HG03521 (cell line): ENCODE measurements around the gene PSMB5.

ENCODE experiments used
- ATAC-seq: cut with Tn5 transposase; IDR thresholded peaks from one replicate; pipeline ENCODE4 v1.9.1; 2021; ENCODE audit warnings: mild to moderate bottlenecking, moderate library complexity; ENCODE audit not compliant: unreplicated experiment

Gene PSMB5

GRCh38 chr14:23045419-23046357 lies 11.0 kb upstream of the PSMB5 start:
- no peak for ATAC-seq

GRCh38 chr14:23044840-23045239 lies 10.1 kb upstream of the PSMB5 start:
- no peak for ATAC-seq

- ATAC-seq = no peak
Observed at GRCh38 chr14:23043754-23044153, 9.1 kb upstream of the PSMB5 start.

- ATAC-seq = no peak
Observed at GRCh38 chr14:23043145-23043544, 8.4 kb upstream of the PSMB5 start.

- no peak for ATAC-seq
Observed at GRCh38 chr14:23042162-23042965, 7.7 kb upstream of the PSMB5 start, which contains the start of gene PSMB11. TSS of gene PSMB11 (plus strand) at chr14:23042212. CDS start at chr14:23042226, 14 bp downstream.

GRCh38 chr14:23041729-23042128 lies 7.0 kb upstream of the PSMB5 start:
- no peak for ATAC-seq

- ATAC-seq = no peak
Observed at GRCh38 chr14:23040100-23040499, 5.4 kb upstream of the PSMB5 start.

GRCh38 chr14:23035303-23036144 lies 824 bp upstream of the PSMB5 start:
- ATAC-seq = no peak

GRCh38 chr14:23033801-23034497 lies 751 bp downstream of the PSMB5 start:
- ATAC-seq = no peak

GRCh38 chr14:23033251-23033727 lies 1.4 kb downstream of the PSMB5 start:
- no peak for ATAC-seq

GRCh38 chr14:23030936-23031335 lies 3.8 kb downstream of the PSMB5 start:
- no peak for ATAC-seq

GRCh38 chr14:23028799-23029198 lies 5.9 kb downstream of the PSMB5 start:
- no peak for ATAC-seq

- no peak for ATAC-seq
Observed at GRCh38 chr14:23025151-23025814, 9.4 kb downstream of the PSMB5 start.

- no peak for ATAC-seq
Observed at GRCh38 chr14:23024612-23025075, 10.1 kb downstream of the PSMB5 start.

GRCh38 chr14:23023795-23024152 lies 10.9 kb downstream of the PSMB5 start:
- no peak for ATAC-seq

- no peak for ATAC-seq
Observed at GRCh38 chr14:23023022-23023794, 11.5 kb downstream of the PSMB5 start.

GRCh38 chr14:23021889-23022442 lies 12.7 kb downstream of the PSMB5 start:
- no peak for ATAC-seq

GRCh38 chr14:23021434-23021833 lies 13.3 kb downstream of the PSMB5 start:
- ATAC-seq = no peak
